HG03571 (cell line): ENCODE measurements around the gene TCERG1L.

Experiments used
- ATAC-seq: cut with Tn5 transposase; IDR thresholded peaks from one replicate; pipeline ENCODE4 v1.9.1; 2021; ENCODE audit not compliant: unreplicated experiment

The TCERG1L gene

GRCh38 chr10:131230641-131231322 lies 80.7 kb downstream of the TCERG1L start:
- ATAC-seq, result no peak

GRCh38 chr10:131230166-131230565 lies 81.4 kb downstream of the TCERG1L start:
- ATAC-seq, result no peak

GRCh38 chr10:131227163-131227740 lies 84.3 kb downstream of the TCERG1L start:
- ATAC-seq, result no peak

GRCh38 chr10:131226446-131227162 lies 84.9 kb downstream of the TCERG1L start:
- no peak for ATAC-seq

GRCh38 chr10:131224106-131224505 lies 87.4 kb downstream of the TCERG1L start:
- ATAC-seq, result no peak

GRCh38 chr10:131223422-131223821 lies 88.1 kb downstream of the TCERG1L start:
- ATAC-seq, result no peak

- ATAC-seq, result no peak
Measured at GRCh38 chr10:131222986-131223385, 88.5 kb downstream of the TCERG1L start.

- ATAC-seq, result no peak
Measured at GRCh38 chr10:131221632-131222277, 89.8 kb downstream of the TCERG1L start.

GRCh38 chr10:131220601-131221171 lies 90.8 kb downstream of the TCERG1L start:
- ATAC-seq, result no peak

GRCh38 chr10:131219955-131220489 lies 91.5 kb downstream of the TCERG1L start:
- ATAC-seq, result no peak

- ATAC-seq, result no peak
Measured at GRCh38 chr10:131219584-131219886, 92.0 kb downstream of the TCERG1L start.

GRCh38 chr10:131218811-131219583 lies 92.5 kb downstream of the TCERG1L start:
- no peak for ATAC-seq

- no peak for ATAC-seq
Measured at GRCh38 chr10:131216681-131217230, 94.8 kb downstream of the TCERG1L start.

- no peak for ATAC-seq
Measured at GRCh38 chr10:131215776-131216175, 95.7 kb downstream of the TCERG1L start.

- ATAC-seq, result no peak
Measured at GRCh38 chr10:131214521-131215244, 96.8 kb downstream of the TCERG1L start.

GRCh38 chr10:131213741-131214505 lies 97.6 kb downstream of the TCERG1L start:
- ATAC-seq, result no peak

- ATAC-seq, result no peak
Measured at GRCh38 chr10:131212763-131213325, 98.7 kb downstream of the TCERG1L start.

GRCh38 chr10:131211965-131212619 lies 99.4 kb downstream of the TCERG1L start:
- ATAC-seq, result no peak
